Colonic mucosa (tissue), 4 donors: ENCODE results near the gene CRADD. TPM values are rescaled to one million over a fixed set of nuclear protein-coding genes. Genes with fewer than 3 reads are reported as not detected.

Experiments used
- DNase-seq: peaks from one replicate; pipeline ENCODE4 v3.0.0-alpha.2; 2020
- H3K27ac ChIP-seq: fragments of 200-600 bp; one replicate; pipeline ENCODE4 v1.8.0; 2021
- H3K27me3 ChIP-seq: fragments of 200-600 bp; one replicate; pipeline ENCODE4 v1.8.0; 2021
- H3K36me3 ChIP-seq: fragments of 200-600 bp; one replicate; pipeline ENCODE4 v1.8.0; 2021
- H3K4me1 ChIP-seq: fragments of 200-600 bp; one replicate; pipeline ENCODE4 v1.8.0; 2021; ENCODE audit warnings: mild to moderate bottlenecking
- H3K4me3 ChIP-seq: fragments of 200-600 bp; one replicate; pipeline ENCODE4 v1.8.0; 2021
- H3K9ac ChIP-seq, 2 donors: one replicate each; pipeline ENCODE4 v1.7.0; 2013; ENCODE audit warnings: control low read depth in 2 of 2, low read depth in 2 of 2, low read length in 2 of 2
- H3K9me3 ChIP-seq: fragments of 200-600 bp; one replicate; pipeline ENCODE4 v1.8.0; 2021
- intact Hi-C: fragments of 100-400 bp; cut with DNase I; formaldehyde crosslinking; loops from one replicate; pipeline ENCODE4 v1.14.1; 2022
- total RNA-seq, 2 donors: library from RNA; stranded (reverse); fragmentation: NEBNext Ultra II Directional in 1 of 2; extraction: Animal tissue kit (Norgen Biotek cat#: 25700) in 1 of 2; gene quantifications; one replicate each; pipeline ENCODE4 v1.2.1, GENCODE V29; 2021
- TF ChIP-seq, protein P1 (sequence below): fragments of 200-600 bp; IDR thresholded peaks from one replicate; pipeline ENCODE4 v1.8.0; 2022; ENCODE audit warnings: antibody characterized with exemption, mild to moderate bottlenecking
- donor health status: healthy.
- donor health status: DM: no; HTN: no; CAD: no.
- donor health status: DM: no; HTN: no; CAD: no.

CRADD gene
- total RNA-seq, 2 donors from 2014 or later = 18.2 to 23.9 TPM

- no peak overlapping the region for H3K27ac ChIP-seq
- DNase-seq = no peak
Measured at GRCh38 chr12:93758801-93759373, 81.7 kb downstream of the CRADD start.

DNA sequence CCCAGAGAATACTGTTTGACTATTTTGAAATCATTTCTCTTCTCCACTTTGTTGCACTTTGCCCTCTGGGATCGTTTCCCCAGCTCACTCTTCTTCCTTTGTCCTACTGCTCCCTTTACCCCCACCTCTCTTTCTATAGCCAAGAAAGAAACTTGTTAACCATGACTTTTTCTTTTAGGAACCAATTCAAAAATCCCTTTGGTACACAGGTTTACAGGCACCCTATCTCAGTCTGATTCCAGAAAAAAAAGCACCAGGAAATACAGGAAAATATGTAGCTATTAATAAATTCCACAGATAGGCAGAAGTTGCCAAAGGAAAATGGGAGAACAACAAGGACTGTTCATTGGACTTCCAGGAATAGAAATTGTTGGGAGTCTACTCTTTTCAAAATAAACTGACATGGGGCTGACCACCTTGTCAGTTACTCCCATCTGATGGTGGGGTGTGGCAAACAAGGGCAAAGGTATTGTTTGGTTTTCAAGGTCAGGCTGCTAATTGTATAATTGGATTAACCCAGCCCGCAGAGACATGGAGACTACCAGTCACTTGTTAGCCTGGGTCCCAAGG lies 82.4 kb downstream of the CRADD start:
- Histone ChIP-seq H3K4me3 (no peak overlapping the region), H3K27ac (no peak overlapping the region), H3K36me3 (no peaks in the 10 kb centered on the region), H3K27me3 (no peaks in the 10 kb centered on the region), H3K9me3 (no peaks in the 10 kb centered on the region), H3K9ac (no peak overlapping the region), H3K4me1 (no peaks in the 10 kb centered on the region)
- TF ChIP-seq, protein P1, sequence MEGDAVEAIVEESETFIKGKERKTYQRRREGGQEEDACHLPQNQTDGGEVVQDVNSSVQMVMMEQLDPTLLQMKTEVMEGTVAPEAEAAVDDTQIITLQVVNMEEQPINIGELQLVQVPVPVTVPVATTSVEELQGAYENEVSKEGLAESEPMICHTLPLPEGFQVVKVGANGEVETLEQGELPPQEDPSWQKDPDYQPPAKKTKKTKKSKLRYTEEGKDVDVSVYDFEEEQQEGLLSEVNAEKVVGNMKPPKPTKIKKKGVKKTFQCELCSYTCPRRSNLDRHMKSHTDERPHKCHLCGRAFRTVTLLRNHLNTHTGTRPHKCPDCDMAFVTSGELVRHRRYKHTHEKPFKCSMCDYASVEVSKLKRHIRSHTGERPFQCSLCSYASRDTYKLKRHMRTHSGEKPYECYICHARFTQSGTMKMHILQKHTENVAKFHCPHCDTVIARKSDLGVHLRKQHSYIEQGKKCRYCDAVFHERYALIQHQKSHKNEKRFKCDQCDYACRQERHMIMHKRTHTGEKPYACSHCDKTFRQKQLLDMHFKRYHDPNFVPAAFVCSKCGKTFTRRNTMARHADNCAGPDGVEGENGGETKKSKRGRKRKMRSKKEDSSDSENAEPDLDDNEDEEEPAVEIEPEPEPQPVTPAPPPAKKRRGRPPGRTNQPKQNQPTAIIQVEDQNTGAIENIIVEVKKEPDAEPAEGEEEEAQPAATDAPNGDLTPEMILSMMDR = no peak
- intact Hi-C loops = loop anchor here (10.0 kb wide), 2 partner anchors 195 to 215 kb away; no protein-coding TSS in a partner anchor
- no peak for DNase-seq

More at GRCh38 chr12:93758801-93759373, 81.7 kb downstream of the CRADD start:
- H3K9me3 ChIP-seq = no peaks in the 10 kb centered on the region
- no peaks in the 10 kb centered on the region for H3K4me1 ChIP-seq
- intact Hi-C loops = no loop called here
- H3K4me3 ChIP-seq = no peak overlapping the region
- TF ChIP-seq, protein P1 = no peak
- no peak overlapping the region for H3K9ac ChIP-seq
- no peaks in the 10 kb centered on the region for H3K27me3 ChIP-seq
- H3K36me3 ChIP-seq = no peaks in the 10 kb centered on the region

- no peak for DNase-seq
- Histone ChIP-seq H3K27me3 (no peaks in the 10 kb centered on the region), H3K4me3 (no peak overlapping the region), H3K4me1 (no peaks in the 10 kb centered on the region), H3K9ac (no peak overlapping the region), H3K9me3 (no peaks in the 10 kb centered on the region), H3K27ac (no peak overlapping the region), H3K36me3 (no peaks in the 10 kb centered on the region)
- intact Hi-C loops = loop anchor here (10.0 kb wide), 2 partner anchors 196 to 214 kb away; no protein-coding TSS in a partner anchor
- TF ChIP-seq, protein P1 = no peak
Measured at GRCh38 chr12:93760275-93760875, 83.2 kb downstream of the CRADD start.

- Histone ChIP-seq H3K9ac (no peak overlapping the region), H3K36me3 (no peaks in the 10 kb centered on the region), H3K27me3 (no peaks in the 10 kb centered on the region), H3K9me3 (no peaks in the 10 kb centered on the region), H3K27ac (no peak overlapping the region), H3K4me3 (no peak overlapping the region), H3K4me1 (no peaks in the 10 kb centered on the region)
- DNase-seq = no peak
- intact Hi-C loops = loop anchor here (10.0 kb wide), 2 partner anchors 197 to 213 kb away; no protein-coding TSS in a partner anchor
- TF ChIP-seq, protein P1 = no peak
Measured at GRCh38 chr12:93762059-93762719, 85.0 kb downstream of the CRADD start.

DNA sequence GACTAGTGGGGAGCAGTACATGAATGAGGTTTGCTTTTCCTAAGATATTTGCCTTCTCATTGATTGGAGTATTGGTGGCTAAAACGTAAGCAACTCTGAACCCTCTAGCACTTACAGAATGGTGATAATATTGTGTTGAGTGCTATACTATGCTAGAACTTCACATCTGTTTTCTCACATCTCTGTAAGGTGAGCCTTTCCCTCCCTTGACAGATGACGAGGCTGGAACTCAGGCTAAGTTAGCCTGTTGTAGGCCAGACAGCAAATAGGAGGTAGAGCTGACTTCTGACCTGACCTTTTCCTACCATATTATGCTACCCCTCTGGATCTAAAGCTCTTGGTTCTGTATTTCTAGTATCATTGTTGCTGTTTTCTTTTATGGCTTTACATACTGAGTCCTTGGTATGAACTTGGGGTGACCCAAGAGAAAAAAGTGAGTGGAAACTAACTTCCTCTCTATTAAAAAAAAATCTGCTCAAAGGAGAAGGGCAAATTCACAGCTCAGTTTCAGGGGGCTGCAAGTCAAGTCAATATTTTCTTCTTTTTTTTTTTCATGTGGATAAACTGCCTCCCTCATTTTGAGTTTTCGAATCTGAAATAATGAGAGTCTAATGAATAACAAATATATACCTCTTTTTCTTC lies 85.9 kb downstream of the CRADD start:
- Histone ChIP-seq H3K9ac (no peak overlapping the region), H3K9me3 (no peaks in the 10 kb centered on the region), H3K36me3 (no peaks in the 10 kb centered on the region), H3K4me1 (no peaks in the 10 kb centered on the region), H3K27me3 (no peaks in the 10 kb centered on the region), H3K4me3 (no peak overlapping the region), H3K27ac (no peak overlapping the region)
- TF ChIP-seq, protein P1 = no peak
- no peak for DNase-seq
- intact Hi-C loops = loop anchor here (10.0 kb wide), 2 partner anchors 198 to 212 kb away; no protein-coding TSS in a partner anchor
